HG02981 (cell line): ENCODE results near the gene SUGP1.

Source experiments
- ATAC-seq: cut with Tn5 transposase; IDR thresholded peaks from one replicate; pipeline ENCODE4 v1.9.1; 2021; ENCODE audit warnings: mild to moderate bottlenecking, moderate library complexity; ENCODE audit not compliant: unreplicated experiment

Gene SUGP1

GRCh38 chr19:19342086-19343015 lies 22.0 kb upstream of the SUGP1 start:
- no peak for ATAC-seq

- no peak for ATAC-seq
Measured at GRCh38 chr19:19341026-19341425, 20.7 kb upstream of the SUGP1 start.

- no peak for ATAC-seq
Measured at GRCh38 chr19:19338082-19338481, 17.8 kb upstream of the SUGP1 start.

GRCh38 chr19:19337120-19337519 lies 16.8 kb upstream of the SUGP1 start:
- ATAC-seq = no peak

GRCh38 chr19:19336597-19336996 lies 16.3 kb upstream of the SUGP1 start:
- ATAC-seq = no peak

GRCh38 chr19:19335408-19336158 lies 15.3 kb upstream of the SUGP1 start:
- ATAC-seq = no peak

GRCh38 chr19:19334989-19335344 lies 14.7 kb upstream of the SUGP1 start:
- ATAC-seq = no peak

- ATAC-seq = no peak
Measured at GRCh38 chr19:19334063-19334988, 14.0 kb upstream of the SUGP1 start.

- ATAC-seq = no peak
Measured at GRCh38 chr19:19329126-19329525, 8.8 kb upstream of the SUGP1 start.

- ATAC-seq = no peak
Measured at GRCh38 chr19:19327672-19328071, 7.4 kb upstream of the SUGP1 start.

GRCh38 chr19:19324059-19324770 lies 3.9 kb upstream of the SUGP1 start:
- no peak for ATAC-seq

- ATAC-seq = no peak
Measured at GRCh38 chr19:19321141-19321577, 850 bp upstream of the SUGP1 start.

GRCh38 chr19:19319732-19320360 lies 463 bp downstream of the SUGP1 start:
- ATAC-seq = no peak

GRCh38 chr19:19316082-19316481 lies 4.2 kb downstream of the SUGP1 start:
- no peak for ATAC-seq

- no peak for ATAC-seq
Measured at GRCh38 chr19:19315444-19315843, 4.9 kb downstream of the SUGP1 start.

GRCh38 chr19:19308373-19308772 lies 11.9 kb downstream of the SUGP1 start:
- ATAC-seq = no peak

GRCh38 chr19:19306191-19306590 lies 14.1 kb downstream of the SUGP1 start:
- no peak for ATAC-seq

- no peak for ATAC-seq
Measured at GRCh38 chr19:19305696-19306095, 14.6 kb downstream of the SUGP1 start.

GRCh38 chr19:19305066-19305465 lies 15.2 kb downstream of the SUGP1 start:
- ATAC-seq = no peak
